ENCODE measurements around the gene STK25. TPM values are rescaled to one million over a fixed set of nuclear protein-coding genes. Genes with fewer than 3 reads are reported as not detected.

The STK25 gene
- total and polyA plus RNA-seq, 2 donors (not counting 1 experiment from before 2014, with no cell fraction given): 168 to 197 TPM

- H3K27ac ChIP-seq (ENCODE audit: insufficient read depth, low read length): no peak overlapping the region
- H3K9ac ChIP-seq (ENCODE audit: insufficient read depth, low read length): no peak overlapping the region
- H3K4me3 ChIP-seq (replicated peaks in 1 of 4; ENCODE audit: control extremely low read depth in 1 of 4, insufficient read depth in 1 of 4, low read depth in 3 of 4, low read length in 4 of 4): no peak overlapping the region
- no peaks in the 10 kb centered on the region for H3K36me3 ChIP-seq (ENCODE audit: control insufficient read depth, insufficient read depth, low read length)
- H3K9me3 ChIP-seq (ENCODE audit: control insufficient read depth, insufficient read depth, low read depth, low read length): no peaks in the 10 kb centered on the region
- no peak overlapping the region for H3K4me2 ChIP-seq (ENCODE audit: extremely low read depth, insufficient read depth, low read length)
- no peaks in the 10 kb centered on the region for H3K79me2 ChIP-seq (ENCODE audit: control insufficient read depth, insufficient read depth, low read length)
- H4K20me1 ChIP-seq (ENCODE audit: control insufficient read depth, extremely low read depth, insufficient read depth, low read length): no peaks in the 10 kb centered on the region
- H2AFZ ChIP-seq (ENCODE audit: low read length): no peak overlapping the region
- DNase-seq (ENCODE audit: low read depth in 2 of 2): no peak
- no peaks in the 10 kb centered on the region for H3K4me1 ChIP-seq (ENCODE audit: control insufficient read depth, extremely low read depth, insufficient read depth, low read length)
- H3K27me3 ChIP-seq (ENCODE audit: control insufficient read depth, insufficient read depth, low read length): no peaks in the 10 kb centered on the region
- no peak for TF ChIP-seq CTCF (conservative IDR thresholded peaks at IDR 0.05 in 1 of 2, IDR thresholded peaks at IDR 0.05 in 1 of 2; ENCODE audit: low read depth in 1 of 2, low read length in 2 of 2)
- no peak for TF ChIP-seq EZH2 (IDR thresholded peaks at IDR 0.05; ENCODE audit: low read length, missing control alignments)
Measured at GRCh38 chr2:241483305-241483704, 25.1 kb downstream of the STK25 start.

- no peak for DNase-seq (ENCODE audit: low read depth in 2 of 2)
- no peaks in the 10 kb centered on the region for H3K27me3 ChIP-seq (ENCODE audit: control insufficient read depth, insufficient read depth, low read length)
Measured at GRCh38 chr2:241482126-241482955, 26.0 kb downstream of the STK25 start.

GRCh38 chr2:241481687-241482086 is 26.7 kb downstream of the STK25 start:
- Histone ChIP-seq H3K9me3 (ENCODE audit: control insufficient read depth, insufficient read depth, low read depth, low read length) (no peaks in the 10 kb centered on the region), H3K79me2 (ENCODE audit: control insufficient read depth, insufficient read depth, low read length) (no peaks in the 10 kb centered on the region), H3K9ac (ENCODE audit: insufficient read depth, low read length) (no peak overlapping the region), H3K27me3 (ENCODE audit: control insufficient read depth, insufficient read depth, low read length) (no peaks in the 10 kb centered on the region), H3K4me1 (ENCODE audit: control insufficient read depth, extremely low read depth, insufficient read depth, low read length) (no peaks in the 10 kb centered on the region), H4K20me1 (ENCODE audit: control insufficient read depth, extremely low read depth, insufficient read depth, low read length) (no peaks in the 10 kb centered on the region), H2AFZ (ENCODE audit: low read length) (no peak overlapping the region), H3K27ac (ENCODE audit: insufficient read depth, low read length) (no peak overlapping the region), H3K4me2 (ENCODE audit: extremely low read depth, insufficient read depth, low read length) (no peak overlapping the region), H3K4me3 (replicated peaks in 1 of 4; ENCODE audit: control extremely low read depth in 1 of 4, insufficient read depth in 1 of 4, low read depth in 3 of 4, low read length in 4 of 4) (no peak overlapping the region), H3K36me3 (ENCODE audit: control insufficient read depth, insufficient read depth, low read length) (no peaks in the 10 kb centered on the region)
- no peak for TF ChIP-seq EZH2 (IDR thresholded peaks at IDR 0.05; ENCODE audit: low read length, missing control alignments)
- TF ChIP-seq CTCF (conservative IDR thresholded peaks at IDR 0.05 in 1 of 2, IDR thresholded peaks at IDR 0.05 in 1 of 2; ENCODE audit: low read depth in 1 of 2, low read length in 2 of 2): no peak
- DNase-seq (ENCODE audit: low read depth in 2 of 2): no peak

More at GRCh38 chr2:241482126-241482955, 26.0 kb downstream of the STK25 start:
- Histone ChIP-seq H4K20me1 (ENCODE audit: control insufficient read depth, extremely low read depth, insufficient read depth, low read length) (no peaks in the 10 kb centered on the region), H3K9ac (ENCODE audit: insufficient read depth, low read length) (no peak overlapping the region), H3K4me2 (ENCODE audit: extremely low read depth, insufficient read depth, low read length) (no peak overlapping the region), H3K9me3 (ENCODE audit: control insufficient read depth, insufficient read depth, low read depth, low read length) (no peaks in the 10 kb centered on the region), H3K4me3 (replicated peaks in 1 of 4; ENCODE audit: control extremely low read depth in 1 of 4, insufficient read depth in 1 of 4, low read depth in 3 of 4, low read length in 4 of 4) (no peak overlapping the region), H3K36me3 (ENCODE audit: control insufficient read depth, insufficient read depth, low read length) (no peaks in the 10 kb centered on the region), H3K27ac (ENCODE audit: insufficient read depth, low read length) (no peak overlapping the region), H3K79me2 (ENCODE audit: control insufficient read depth, insufficient read depth, low read length) (no peaks in the 10 kb centered on the region), H2AFZ (ENCODE audit: low read length) (no peak overlapping the region), H3K4me1 (ENCODE audit: control insufficient read depth, extremely low read depth, insufficient read depth, low read length) (no peaks in the 10 kb centered on the region)
- TF ChIP-seq CTCF (conservative IDR thresholded peaks at IDR 0.05 in 1 of 2, IDR thresholded peaks at IDR 0.05 in 1 of 2; ENCODE audit: low read depth in 1 of 2, low read length in 2 of 2) (no peak), EZH2 (IDR thresholded peaks at IDR 0.05; ENCODE audit: low read length, missing control alignments) (no peak)

Data from fibroblast of lung (primary cell).